GM21447 (cell line): ENCODE results near the gene TSPO.

Experiments
- ATAC-seq: cut with Tn5 transposase; IDR thresholded peaks from one replicate; pipeline ENCODE4 v1.9.1; 2021; ENCODE audit not compliant: unreplicated experiment

Gene TSPO

DNA sequence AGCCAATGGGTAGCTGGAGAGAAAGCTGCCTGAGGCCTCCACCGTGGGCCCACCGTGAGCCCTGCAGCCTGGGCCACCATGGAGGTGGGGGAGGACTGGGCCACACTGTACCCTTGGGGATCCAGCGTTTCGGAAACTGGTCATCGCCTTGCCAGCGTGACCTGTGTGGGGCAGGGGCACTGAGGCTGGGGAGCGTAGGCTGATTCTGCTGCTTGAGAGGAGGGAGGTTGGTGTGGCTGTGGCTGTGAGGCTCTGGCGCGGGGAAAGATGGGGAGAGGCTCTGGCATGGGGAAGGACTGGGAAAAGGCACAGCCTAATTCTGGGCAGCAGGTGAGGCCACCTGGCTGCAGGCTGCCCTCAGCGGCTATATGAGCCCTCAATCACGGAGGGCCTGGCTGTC is 48.2 kb downstream of the TSPO start:
- no peak for ATAC-seq

DNA sequence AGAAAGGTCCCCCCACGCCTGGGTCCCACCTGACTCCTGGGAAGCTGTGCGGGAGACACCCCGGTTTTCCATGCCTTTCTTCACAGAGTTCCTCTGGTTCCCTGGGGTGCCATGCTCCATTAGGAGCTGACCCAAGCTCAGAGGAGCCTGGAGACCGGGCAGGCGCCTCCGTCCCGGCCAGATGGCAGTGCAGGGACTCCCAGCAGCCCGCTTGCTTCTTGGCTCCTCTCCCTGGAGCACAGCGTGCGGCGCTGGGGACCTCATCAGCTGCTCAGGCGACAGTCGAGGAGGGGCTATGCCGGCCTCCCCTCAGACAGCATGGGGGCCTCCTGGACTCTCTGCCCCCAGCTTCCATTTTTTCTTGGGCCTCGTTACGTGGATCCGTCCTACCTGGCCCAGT is 48.7 kb downstream of the TSPO start:
- no peak for ATAC-seq

DNA sequence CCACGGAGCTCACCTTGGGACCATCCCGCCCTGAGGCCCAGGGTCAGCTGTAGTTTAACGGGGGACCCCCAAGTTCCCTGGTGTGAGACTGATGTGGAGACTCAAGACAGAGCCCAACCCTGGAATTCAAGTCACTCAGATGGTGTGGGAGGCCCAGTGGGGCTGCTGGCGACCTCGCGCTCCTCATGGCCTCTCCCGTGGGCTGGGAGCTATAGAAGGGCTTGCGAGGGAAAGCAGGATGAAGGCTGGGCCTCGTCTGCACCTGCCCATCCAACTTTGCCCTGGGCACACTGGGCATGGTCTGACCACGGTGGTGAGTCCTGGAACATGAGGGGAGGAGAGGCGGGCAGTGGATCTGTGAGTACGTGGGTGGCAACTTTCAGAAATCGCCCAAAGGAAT is 49.2 kb downstream of the TSPO start:
- ATAC-seq, result no peak

DNA sequence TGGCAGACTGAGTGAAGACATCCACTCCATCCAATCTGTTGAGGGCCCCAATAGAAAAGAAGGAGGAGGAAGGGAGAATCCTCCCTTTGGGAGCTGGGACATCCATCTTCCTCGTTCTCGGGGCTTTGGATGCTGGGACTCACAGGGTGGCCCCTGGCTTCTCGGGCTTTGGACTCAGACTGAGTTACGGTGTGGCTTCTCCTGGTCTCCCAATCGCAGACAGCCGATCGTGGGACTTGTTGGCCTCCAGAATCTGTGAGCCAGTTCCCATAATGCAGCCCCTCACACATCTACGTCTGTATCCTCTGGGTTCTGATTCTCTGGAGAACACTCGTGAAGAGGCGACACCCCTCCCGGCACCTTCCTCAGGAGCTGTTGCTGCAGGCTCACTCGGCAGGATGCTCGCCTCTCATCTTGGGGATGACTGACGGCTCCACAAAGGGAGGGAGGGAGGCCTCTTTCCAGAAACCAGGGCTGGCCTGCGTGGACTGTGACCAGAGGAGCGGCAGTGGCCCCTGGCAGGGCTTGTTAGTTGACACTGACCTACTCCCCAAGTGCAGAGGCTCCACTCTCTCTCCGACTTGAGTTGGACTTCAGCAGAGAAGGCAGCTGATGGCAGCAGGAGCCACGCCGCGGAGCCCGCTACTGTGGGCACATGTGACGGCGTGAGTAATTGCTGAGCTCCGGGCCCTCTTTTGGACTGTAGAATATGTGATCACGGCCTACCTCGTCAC is 50.3 kb downstream of the TSPO start:
- no peak for ATAC-seq

DNA sequence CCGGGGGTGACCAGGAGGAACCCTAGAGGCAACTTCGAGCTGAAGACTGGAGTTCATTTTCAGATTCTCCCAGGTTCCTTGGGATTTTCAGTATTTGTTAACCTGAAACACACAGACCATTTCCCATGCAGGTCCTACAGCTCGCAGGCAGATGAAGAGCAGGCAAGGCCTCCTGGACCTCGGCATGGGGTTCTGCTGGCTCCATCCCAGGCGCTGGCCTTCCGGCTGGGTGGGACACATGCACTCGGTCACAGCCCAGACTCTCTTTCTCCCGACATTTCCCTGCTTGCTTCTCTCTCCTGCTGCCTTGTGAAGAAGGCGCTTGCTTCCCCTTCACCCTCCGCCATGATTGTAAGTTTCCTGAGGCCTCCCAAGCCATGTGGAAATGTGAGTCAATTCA is 51.0 kb downstream of the TSPO start:
- ATAC-seq, result no peak

DNA sequence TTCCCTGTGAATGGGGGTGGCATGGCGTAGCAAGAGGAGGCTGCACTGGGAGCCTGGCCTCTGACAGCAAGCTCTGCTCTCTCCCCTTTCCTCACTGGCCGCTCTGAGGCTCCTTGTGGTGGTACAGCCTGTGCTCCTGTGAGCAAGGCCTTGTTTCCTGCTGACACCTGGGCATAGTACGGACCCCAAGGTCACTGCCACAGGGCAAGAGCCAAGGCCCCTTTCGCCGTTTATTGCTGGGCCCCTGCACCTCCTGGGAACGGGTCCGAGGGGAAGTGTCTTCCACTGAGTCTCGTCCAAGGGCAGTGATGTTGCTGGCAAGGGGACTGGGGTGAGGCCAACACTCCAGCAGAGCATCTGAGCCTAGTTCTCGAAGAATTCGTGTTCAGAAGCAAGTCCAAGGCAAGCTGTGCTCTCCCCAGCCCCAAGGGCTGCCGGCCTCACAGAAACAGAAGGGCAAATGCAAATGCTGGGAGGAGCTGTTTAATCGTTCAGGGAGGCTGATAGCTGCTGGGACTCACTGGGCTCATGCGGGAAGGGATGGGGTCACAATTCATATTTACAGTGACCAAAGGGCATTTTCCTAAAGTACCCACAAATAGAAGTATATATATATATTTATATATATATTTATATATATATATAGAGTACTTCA is 51.5 kb downstream of the TSPO start:
- no peak for ATAC-seq

DNA sequence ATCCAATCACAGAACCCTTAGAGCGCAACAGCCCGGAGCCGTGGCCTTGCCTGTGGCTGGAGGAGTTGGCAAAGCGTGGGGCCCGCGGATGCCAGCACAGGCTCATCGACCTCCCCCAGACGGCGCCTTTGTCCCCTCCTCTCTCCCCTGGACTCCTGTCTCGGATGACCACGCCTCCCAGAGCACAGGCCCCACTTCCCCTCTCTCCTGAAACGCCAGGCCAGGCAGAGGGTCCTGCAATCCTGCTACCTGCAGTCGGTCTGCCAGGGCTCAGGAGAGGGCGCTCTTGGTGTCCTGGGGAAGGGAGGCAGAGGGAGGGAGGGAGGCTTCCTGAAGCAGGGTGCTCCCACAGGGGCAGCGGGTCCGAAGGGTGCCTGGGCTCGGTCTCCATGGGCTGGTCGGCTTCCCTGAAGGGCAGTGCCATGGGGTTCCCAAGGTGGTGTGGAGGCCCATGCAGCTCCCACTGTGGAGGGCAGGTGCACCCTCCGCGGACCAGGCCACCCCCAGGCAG is 52.2 kb downstream of the TSPO start:
- no peak for ATAC-seq

DNA sequence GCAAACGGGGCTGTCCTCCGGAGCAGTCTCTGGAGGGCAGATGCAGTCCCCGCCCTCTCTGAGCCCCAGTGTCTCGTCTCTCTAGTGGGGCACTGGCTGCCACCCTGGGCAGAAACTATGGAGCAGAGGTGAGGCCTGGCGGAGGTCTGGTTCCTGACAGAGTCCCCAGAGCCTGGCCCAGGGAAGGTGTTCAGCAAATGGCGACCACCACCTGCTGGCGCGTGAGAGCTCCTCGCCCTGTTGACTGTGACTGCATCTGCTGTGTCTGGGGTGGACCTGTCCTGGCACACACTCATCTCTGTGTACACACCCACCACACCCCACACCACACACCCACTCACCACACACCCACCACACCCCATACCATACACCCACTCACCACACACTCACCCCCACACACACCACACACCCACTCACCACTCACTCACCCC is 53.9 kb downstream of the TSPO start:
- no peak for ATAC-seq

DNA sequence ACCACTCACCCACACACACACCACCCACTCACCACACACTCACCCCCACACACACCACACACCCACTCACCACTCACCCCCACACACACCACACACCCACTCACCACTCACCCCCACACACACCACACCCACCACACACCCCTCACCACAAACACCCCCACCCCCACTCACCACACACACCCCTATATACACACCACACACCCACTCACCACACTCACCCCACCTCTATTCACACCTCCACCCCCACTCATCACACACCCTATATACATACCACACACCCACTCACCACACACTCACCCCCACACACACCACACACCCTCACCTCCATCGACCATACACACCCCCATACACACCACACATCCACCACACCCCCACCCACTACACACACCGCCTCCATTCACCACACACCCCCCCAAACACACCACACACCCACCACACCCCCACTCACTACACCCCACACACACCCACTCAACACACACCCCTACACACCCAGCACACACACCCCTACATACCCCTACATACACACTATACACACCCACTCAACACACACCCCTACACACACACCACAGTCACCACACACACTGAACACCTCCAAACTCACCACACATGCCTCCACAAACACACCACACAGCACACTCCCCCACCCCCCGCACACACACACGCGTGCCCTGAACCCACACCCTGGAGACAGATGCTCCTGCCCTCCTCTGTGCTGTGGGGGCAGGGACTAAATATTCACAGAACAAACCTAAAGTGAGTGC is 54.6 kb downstream of the TSPO start:
- ATAC-seq, result no peak

DNA sequence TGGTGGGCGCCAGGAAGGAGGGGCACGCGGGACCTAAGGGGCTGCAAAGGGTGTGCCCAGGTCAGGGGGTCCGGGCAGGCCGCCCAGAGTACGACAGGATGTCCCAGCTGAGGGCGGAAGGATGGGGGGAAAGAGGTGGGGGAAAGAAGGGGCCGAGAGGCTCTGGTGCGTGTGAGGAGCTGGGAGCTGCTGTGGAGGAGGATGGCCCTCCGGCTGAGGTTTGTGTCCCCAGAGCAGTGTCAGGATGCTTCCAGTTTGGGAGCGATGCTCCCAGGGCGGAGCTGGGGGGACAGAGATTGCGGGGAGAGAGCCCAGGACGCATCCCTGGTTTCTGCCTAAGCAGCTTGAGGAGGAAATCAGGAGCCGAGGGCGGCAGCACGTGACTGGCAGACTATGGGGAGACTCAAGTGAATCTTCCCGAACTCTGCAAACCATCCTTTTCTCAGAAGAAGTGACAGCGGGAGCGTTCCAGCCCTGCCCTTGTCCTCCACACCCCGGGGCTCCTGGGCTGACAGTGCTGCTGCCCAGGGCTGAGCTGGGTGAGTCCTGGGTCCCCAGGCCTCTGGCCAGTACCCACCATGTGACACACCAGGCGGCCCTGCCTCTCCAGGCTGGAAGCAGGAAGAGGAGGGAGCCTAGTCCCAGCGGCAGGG is 55.3 kb downstream of the TSPO start:
- no peak for ATAC-seq

DNA sequence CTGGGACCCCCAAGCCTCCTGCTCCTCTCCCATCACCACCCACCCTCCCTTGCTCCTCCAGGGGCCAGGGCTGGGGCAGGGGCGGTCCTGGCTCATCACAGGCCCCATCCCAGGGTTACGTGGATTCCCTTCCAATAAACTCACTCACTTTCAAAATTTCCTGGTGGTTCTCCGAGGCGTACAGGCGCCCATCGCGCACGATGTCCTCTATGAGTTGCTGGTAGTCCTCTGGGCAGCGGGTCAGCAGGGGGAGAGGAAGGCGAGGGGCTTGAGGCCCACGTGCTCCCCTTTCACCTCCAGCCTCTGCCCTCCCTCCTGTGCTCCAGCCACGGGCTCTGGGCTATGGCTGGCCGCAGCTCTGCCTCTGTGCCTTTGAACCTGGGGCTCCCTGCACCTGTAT is 56.0 kb downstream of the TSPO start:
- ATAC-seq, result no peak

DNA sequence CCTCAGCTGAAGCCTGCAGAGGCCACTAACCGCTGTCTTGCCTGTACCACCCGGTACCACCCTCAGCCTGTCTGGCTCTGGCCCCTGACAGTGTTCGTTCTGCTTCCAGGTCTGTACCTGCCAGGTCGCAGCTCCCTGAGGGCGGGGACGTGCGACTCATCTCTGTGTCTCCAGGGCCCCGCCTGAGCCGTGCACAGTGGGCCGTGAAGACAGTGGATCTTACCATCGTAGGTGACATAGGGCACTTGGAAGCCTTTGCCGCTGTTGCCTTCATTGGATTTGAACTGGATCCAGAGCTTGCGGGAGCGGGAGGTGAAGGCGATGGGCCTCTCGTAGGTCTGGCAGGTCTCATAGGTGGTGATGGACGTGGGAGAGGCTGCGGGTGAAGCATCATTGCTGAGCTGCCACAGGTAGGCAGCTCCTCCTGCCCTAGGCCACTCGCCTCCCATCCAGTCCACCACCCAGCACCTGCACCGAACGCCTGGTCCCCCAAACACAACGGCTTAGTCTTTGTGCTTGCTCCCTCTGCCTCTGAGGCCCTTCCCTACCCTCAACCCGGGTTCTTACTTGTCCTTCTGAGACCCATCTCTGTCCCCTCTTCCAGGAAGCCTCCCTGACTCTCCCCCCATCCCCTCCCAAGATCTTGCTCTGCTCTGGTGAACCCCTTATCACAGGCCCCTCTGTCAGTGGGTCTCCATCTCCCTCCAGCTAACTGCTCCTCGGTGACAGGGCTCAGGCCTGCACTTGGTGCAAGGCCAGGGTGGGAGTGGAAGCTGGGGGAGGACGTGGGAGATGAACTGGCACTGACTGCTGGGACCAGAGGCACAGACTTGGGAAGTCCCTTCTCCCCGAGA is 56.7 kb downstream of the TSPO start:
- no peak for ATAC-seq

DNA sequence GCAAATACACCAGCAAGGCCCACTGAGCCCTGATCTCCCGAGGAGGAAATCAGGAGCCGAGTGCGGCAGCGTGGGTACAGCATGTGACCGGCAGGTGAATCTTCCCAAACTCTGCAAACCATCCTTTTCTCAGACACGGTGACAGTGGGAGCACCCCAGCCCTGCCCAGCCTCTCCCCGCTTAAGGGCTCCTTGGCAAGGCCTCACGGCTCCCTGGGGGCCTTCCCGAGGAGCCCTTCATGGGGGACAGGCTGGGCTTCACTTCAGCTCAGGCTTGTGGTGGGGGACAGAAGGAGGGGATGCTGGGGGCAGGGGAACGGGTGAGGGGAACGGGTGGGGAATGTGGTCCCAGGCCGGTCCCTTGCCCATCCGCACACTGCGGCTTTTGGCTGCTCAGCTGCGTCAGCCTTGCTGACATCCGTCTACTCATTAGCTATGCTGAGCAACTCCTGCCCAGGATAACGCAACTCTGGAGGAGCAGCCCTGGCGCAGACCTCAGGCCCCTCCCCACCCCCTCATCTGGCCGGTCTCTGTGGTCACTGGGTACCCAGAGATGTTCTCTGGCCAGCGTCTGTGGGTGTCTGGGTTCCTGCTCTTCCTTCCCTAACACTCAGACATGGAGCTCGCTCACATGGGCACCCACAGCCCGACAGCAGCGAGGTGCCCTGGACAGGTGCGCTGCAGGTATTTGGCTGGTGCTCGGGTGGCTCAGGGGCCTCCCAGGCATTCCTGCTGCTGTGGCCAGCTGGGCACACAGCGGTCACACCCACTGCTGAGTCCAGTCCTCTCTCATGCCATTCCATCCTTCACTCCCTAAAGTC is 57.6 kb downstream of the TSPO start:
- ATAC-seq, result no peak

DNA sequence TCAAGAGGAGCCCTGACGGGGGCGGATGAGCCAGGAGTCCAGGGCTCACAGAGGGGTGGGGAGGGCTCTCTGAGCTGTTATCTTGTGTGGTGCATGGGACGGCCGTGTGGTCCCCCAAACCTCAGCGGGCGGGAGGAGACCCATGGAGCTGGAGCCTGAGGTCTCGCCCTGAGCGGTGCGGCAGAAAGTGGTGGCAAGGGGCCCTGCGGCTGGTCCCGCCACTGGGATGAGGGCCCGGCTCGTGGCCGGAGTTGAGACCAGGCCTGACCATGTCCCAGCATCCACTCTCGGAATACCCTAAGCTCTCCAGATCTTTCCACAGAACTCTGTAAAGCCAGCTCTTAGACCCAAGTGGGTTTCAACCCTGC is 58.1 kb downstream of the TSPO start:
- no peak for ATAC-seq

DNA sequence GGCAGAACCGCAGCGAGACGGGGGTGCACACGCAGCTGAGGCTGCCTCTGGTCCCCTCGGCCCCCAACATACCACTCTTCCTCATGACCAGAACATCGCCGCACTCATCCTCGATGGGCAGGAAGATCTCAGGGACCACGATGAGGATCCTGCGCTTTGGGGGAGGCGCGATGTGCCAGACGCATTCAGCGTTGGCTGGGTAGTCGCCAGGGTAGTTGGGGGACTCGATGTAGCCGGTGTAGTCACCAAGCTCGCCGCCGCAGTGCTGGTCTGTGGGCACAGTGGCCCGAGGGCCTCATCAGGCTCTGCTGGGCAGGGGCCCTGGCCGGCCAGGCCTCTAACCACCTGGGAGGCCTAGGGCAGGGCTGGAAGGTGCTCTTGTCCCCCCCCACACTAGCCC is 58.6 kb downstream of the TSPO start:
- no peak for ATAC-seq

DNA sequence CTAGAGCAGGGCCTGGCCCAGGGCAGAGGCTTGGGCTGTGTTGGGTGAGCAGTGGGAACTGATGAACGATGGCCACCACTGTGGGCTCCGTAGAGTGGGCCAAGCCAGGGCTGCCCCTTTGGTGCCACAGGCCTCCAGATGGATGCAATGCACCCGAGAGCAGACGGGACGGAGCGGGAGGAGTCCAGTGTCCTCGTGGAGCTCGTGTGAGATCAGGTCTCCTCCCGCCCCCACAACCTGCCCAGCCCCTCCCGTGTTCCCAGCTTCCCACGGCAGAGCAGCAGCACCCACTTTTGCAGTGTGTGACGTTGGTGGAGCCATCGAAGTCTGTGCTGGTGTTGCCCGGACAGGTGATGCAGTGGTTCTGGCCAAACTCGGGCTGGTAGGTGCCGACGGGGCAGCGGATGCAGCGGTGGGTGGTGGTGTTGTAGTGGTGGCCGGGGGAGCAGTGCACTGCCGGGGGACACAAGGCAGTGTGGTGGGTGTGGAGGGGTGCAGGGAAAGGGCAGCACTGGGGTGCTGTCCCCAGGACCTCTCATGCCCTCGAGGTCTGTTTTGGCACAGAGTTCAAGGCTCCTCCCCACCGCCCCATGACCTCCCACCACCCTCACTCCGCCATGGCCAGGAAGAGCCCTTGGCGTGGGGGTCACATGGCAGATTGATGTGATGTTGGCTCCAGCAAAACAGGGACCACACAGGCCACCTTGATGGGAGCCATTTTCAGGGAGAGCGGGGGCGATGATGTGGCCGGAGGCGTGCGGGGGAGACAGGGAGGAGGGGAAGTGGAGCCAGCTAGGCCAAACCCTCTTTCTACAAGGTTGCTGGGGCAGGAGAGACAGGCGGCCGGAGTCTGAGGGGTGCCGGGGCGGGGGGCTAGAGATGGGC is 59.5 kb downstream of the TSPO start:
- ATAC-seq, result no peak

DNA sequence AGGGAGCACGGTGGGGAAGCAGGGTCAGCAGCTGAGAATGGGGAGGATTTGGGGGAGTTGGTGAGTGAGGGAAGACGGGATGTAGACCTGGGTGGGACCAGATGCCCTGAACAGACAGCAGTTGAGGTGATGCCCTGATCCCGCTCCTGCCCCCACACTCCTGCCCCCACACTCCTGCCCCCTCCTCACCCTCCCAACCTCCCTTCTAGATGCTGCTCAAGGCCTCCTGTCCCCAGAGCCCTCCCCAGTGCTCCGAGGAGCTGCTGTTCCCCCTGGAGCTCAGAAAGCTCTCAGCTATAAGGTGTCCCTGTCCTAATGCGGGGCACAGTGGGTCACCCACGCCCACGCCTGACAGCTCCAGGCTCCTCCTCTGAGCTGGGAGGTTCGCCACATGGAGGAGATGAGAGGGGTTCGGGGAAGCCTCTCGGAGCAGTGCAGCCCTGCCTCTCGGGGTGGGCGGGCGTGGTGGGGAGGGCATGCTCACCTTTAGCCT is 60.6 kb downstream of the TSPO start:
- ATAC-seq, result no peak

DNA sequence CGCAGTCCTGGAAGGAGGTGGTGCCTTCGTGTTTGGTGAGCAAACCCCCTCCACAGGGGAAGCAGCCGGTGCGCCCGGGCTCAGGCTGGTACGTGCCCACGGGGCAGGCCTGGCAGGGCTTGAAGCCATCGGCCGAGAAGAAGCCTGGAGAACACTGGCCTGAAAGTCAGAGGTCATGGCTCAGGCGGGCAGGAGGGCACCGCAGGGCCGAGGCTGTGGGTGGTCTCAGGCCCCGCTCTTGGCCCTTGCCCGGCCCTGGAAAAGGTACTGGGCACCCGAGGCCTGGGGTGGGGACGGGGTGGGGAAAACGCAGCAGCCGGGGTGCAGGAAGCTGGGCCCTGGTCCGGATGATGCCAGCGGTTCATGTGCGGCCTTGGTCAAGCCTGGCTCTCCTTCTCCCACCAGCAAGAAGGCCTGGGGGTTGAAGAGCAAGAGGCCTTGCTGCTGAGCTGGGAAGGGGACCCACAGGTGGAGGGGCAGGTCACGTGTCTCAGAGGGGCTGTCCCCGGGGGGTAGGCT is 61.1 kb downstream of the TSPO start:
- ATAC-seq, result no peak
